ENCODE measurements around the gene SLC44A1.

Gene SLC44A1

DNA sequence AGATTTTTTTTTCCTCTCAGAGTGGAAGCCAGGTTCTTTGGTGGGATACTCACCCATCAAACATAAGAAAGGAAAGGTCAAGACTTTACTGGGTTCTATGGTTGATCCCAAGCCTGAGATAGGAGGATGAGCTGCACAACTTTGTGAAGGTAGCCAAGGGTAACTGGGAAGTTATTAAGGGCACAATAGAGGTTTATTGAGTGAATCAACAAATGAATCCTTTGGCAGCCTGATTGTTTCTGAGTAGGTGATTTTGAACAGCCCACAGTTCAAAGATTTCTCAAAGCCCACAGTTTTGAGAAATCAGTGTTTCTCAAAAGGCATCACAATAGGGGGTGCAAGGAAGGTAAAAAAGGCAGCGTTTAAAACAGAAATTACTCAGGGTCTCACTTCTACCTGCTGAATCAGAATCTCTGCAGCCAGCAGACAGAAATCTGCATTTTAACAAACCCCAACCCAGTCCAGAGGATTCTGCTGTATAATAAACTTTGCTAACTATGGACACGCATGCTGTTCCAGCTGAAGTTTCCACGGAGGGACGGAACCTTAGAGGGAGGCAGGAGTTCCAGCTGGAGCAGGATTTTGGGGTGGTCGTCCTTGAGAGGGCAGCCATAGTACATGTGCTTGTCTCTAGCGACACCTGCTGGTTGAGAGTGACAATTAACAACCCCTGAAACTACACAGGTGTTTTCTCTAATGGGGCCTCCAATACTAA lies 170.7 kb downstream of the SLC44A1 start:
- in situ Hi-C loops (cut with MboI; ENCODE audit: low sequenced_read_pairs, unreplicated experiment): loop anchor here (5.0 to 25.0 kb wide), 3 partner anchors 253 to 628 kb away; no protein-coding TSS in a partner anchor
- peak; percentile 62 for TF ChIP-seq CTCF (IDR thresholded peaks at IDR 0.05; ENCODE audit: borderline replicate concordance, control extremely low read depth, extremely low read depth, insufficient read depth, missing control alignments)
- DNase-seq (ENCODE audit: low spot score): peak; percentile 68

GRCh38 chr9:105415662-105415980 lies 171.2 kb downstream of the SLC44A1 start:
- in situ Hi-C loops (cut with MboI; ENCODE audit: low sequenced_read_pairs, unreplicated experiment): loop anchor here (5.0 to 25.0 kb wide), 3 partner anchors 253 to 628 kb away; no protein-coding TSS in a partner anchor
- no peak for TF ChIP-seq CTCF (IDR thresholded peaks at IDR 0.05; ENCODE audit: borderline replicate concordance, control extremely low read depth, extremely low read depth, insufficient read depth, missing control alignments)
- no peak for DNase-seq (ENCODE audit: low spot score)

GRCh38 chr9:105416840-105417239 lies 172.4 kb downstream of the SLC44A1 start:
- in situ Hi-C loops (cut with MboI; ENCODE audit: low sequenced_read_pairs, unreplicated experiment): loop anchor here (5.0 to 25.0 kb wide), 3 partner anchors 255 to 630 kb away; no protein-coding TSS in a partner anchor
- no peak for TF ChIP-seq CTCF (IDR thresholded peaks at IDR 0.05; ENCODE audit: borderline replicate concordance, control extremely low read depth, extremely low read depth, insufficient read depth, missing control alignments)

GRCh38 chr9:105418588-105419500 lies 174.4 kb downstream of the SLC44A1 start:
- in situ Hi-C loops (cut with MboI; ENCODE audit: low sequenced_read_pairs, unreplicated experiment): loop anchor here (5.0 to 25.0 kb wide), 3 partner anchors 257 to 632 kb away; no protein-coding TSS in a partner anchor
- DNase-seq (ENCODE audit: low spot score): no peak
- no peak for TF ChIP-seq CTCF (IDR thresholded peaks at IDR 0.05; ENCODE audit: borderline replicate concordance, control extremely low read depth, extremely low read depth, insufficient read depth, missing control alignments)

More at GRCh38 chr9:105416840-105417239, 172.4 kb downstream of the SLC44A1 start:
- DNase-seq (ENCODE audit: low spot score): peak; percentile 39

DNA sequence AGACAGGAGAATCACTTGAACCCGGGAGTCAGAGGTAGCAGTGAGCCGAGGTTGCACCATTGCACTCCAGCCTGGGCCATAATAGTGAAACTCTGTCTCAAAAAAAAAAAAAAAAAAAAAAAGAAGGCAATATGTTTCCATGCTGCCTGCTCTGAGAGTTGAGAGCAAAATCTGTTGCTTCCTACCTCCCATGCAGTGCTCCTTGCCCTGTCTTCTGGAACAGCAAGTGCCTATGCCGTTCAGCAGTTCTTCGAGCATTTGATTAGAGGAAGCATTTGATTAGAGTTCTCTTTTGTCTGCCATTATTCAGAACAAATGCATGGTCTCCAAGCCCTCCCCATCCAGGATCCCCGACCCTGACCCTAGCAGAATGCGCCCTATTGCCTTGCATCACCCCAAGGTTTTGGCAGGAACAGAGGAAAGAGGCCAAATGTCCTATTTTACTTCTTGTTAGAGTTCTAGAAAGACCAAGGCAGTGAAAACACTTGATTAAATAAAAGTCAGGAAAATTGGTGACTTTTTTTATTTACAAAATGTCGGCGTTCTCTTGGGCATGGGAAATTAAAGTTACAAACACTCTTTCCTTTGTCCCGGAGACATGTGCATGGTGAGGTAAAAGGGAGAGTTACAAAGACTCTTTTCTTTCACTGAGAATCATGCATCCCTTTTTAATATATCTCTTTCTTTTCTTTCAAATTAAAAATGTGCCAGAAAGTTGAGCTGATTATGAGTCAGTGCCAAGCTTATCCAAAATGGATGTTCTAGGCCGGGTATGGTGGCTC lies 175.6 kb downstream of the SLC44A1 start:
- in situ Hi-C loops (cut with MboI; ENCODE audit: low sequenced_read_pairs, unreplicated experiment): loop anchor here (5.0 to 25.0 kb wide), 3 partner anchors 258 to 633 kb away; no protein-coding TSS in a partner anchor
- TF ChIP-seq CTCF (IDR thresholded peaks at IDR 0.05; ENCODE audit: borderline replicate concordance, control extremely low read depth, extremely low read depth, insufficient read depth, missing control alignments): no peak
- DNase-seq (ENCODE audit: low spot score): no peak

GRCh38 chr9:105421154-105421553 lies 176.7 kb downstream of the SLC44A1 start:
- no peak for DNase-seq (ENCODE audit: low spot score)
- no peak for TF ChIP-seq CTCF (IDR thresholded peaks at IDR 0.05; ENCODE audit: borderline replicate concordance, control extremely low read depth, extremely low read depth, insufficient read depth, missing control alignments)
- in situ Hi-C loops (cut with MboI; ENCODE audit: low sequenced_read_pairs, unreplicated experiment): loop anchor here (25.0 kb wide), 2 partner anchors 559 to 634 kb away; no protein-coding TSS in a partner anchor

Measured in GM13976 (cell line).